ENCODE measurements around the gene USP5.

- TF ChIP-seq CTCF (IDR thresholded peaks at IDR 0.05) = no peak
- TF ChIP-seq EZH2 (IDR thresholded peaks at IDR 0.05) = no peak
- no peak for TF ChIP-seq EZH2phosphoT487 (IDR thresholded peaks at IDR 0.05)
These were observed 6.8 kb downstream of the USP5 start for GRCh38 chr12:6858799-6859198.

All from neural progenitor cell (in vitro differentiated cells).